ENCODE measurements around the gene PAPOLA. TPM values are rescaled to one million over a fixed set of nuclear protein-coding genes. Genes with fewer than 3 reads are reported as not detected.

PAPOLA gene
- total and polyA plus RNA-seq, 2 experiments from 2014 or later = 198 to 237 TPM

DNA sequence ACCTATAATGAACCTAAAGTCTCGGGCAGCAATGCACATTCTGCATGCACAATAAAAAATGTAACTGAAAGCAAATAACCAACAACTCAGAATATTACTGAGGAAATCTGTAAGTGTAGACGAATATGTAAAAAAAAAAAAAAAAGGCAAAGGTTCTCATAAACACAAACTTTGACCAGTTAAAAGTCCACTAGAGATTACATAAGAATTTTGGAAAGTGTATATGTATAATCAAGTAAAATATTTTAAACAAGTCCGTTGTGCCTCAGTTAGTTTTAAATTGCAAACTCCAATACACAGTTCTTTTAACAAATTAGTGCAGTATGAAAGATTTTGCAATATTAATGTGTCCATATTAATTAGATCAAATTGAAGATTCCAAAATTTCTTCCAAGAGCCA is 35.3 kb upstream of the PAPOLA start (continued):
- TF ChIP-seq ZNF462 (CRISPR knock-in tag; IDR thresholded peaks at IDR 0.05) = no peak
- no peak for TF ChIP-seq JUNB (IDR thresholded peaks at IDR 0.05; ENCODE audit: unreplicated experiment)
- TF ChIP-seq ETS1 (IDR thresholded peaks at IDR 0.05) = no peak
- TF ChIP-seq CREB1 (CRISPR knock-in tag; IDR thresholded peaks at IDR 0.05; ENCODE audit: low read depth) = no peak
- TF ChIP-seq, protein P1, sequence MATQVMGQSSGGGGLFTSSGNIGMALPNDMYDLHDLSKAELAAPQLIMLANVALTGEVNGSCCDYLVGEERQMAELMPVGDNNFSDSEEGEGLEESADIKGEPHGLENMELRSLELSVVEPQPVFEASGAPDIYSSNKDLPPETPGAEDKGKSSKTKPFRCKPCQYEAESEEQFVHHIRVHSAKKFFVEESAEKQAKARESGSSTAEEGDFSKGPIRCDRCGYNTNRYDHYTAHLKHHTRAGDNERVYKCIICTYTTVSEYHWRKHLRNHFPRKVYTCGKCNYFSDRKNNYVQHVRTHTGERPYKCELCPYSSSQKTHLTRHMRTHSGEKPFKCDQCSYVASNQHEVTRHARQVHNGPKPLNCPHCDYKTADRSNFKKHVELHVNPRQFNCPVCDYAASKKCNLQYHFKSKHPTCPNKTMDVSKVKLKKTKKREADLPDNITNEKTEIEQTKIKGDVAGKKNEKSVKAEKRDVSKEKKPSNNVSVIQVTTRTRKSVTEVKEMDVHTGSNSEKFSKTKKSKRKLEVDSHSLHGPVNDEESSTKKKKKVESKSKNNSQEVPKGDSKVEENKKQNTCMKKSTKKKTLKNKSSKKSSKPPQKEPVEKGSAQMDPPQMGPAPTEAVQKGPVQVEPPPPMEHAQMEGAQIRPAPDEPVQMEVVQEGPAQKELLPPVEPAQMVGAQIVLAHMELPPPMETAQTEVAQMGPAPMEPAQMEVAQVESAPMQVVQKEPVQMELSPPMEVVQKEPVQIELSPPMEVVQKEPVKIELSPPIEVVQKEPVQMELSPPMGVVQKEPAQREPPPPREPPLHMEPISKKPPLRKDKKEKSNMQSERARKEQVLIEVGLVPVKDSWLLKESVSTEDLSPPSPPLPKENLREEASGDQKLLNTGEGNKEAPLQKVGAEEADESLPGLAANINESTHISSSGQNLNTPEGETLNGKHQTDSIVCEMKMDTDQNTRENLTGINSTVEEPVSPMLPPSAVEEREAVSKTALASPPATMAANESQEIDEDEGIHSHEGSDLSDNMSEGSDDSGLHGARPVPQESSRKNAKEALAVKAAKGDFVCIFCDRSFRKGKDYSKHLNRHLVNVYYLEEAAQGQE (IDR thresholded peaks at IDR 0.05; ENCODE audit: unreplicated experiment) = no peak

Measured in GM23338 (cell line).